Heart left ventricle (tissue), 13 donors: ENCODE results near the gene TPST1.

Experiments
- POLR2A ChIP-seq, 2 donors: fragments of 450-650 bp; IDR thresholded peaks; one replicate each; pipeline ENCODE4 v1.6.1; 2017; ENCODE audit warnings: antibody characterized with exemption in 2 of 2, mild to moderate bottlenecking in 2 of 2, moderate library complexity in 2 of 2
- TF ChIP-seq, protein P1 (sequence below), 12 donors: fragments of 200-600 bp; sonication (generic) in 4 of 12; IDR thresholded peaks; one replicate each; pipeline versions ENCODE4 v1.5.0 to v1.8.0; 2018 to 2022; ENCODE audit warnings: antibody characterized with exemption in 12 of 12, mild to moderate bottlenecking in 5 of 12
- donor health status: ischemic (EF 13 %, LVEDD 7.1; RV severe dilation, severe dysfunction).
- donor health status: DM: no; HTN: yes; CAD: no.
- donor health status: DM: no; HTN: no; CAD: no.
- donor health status: ischemic (EF 25% LVEDD 6.9; RV normal size, moderate dysfunction).
- donor health status: ischemic (EF 25% LVEDD 5.7; RV mildly dilated, moderate dysfunction).
- donor health status: ischemic (EF 35%, LVEDD 5.7; RV mildly dilated, moderate dysfunction).
- donor health status: nonischemic (EF 11% LVEDD 7.7; RV severe dilation, severe dysfunction).
- donor health status: DM: yes; HTN: yes; CAD: no.
- donor health status: PGD.
- donor health status: ischemic (EF 29% LVEDD 5.4; RV normal size, mild dysfunction).
- donor health status: nonischemic (EF 23%, LVEDD 6.1; RV moderate dilation, normal function).

DNA sequence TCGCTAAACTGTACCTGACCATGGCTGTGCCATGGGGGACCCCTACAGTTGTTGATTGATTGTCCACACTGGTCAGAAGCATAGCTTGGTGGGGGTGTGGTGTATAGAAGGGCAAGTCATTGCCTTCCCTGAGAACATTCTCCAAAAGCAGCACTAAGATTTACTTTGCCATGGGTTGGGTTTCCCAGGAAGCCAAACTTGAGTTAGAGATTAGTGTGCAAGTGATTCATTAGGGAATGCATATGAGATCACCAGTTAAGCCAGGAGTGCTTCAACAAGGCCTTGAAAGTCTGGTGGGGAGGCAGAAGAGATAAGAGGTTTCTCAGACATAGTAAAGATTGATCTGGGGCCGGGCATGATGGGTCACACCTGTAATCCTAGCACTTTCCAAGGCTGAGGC is 21.4 kb upstream of the TPST1 start:
- TF ChIP-seq, protein P1, sequence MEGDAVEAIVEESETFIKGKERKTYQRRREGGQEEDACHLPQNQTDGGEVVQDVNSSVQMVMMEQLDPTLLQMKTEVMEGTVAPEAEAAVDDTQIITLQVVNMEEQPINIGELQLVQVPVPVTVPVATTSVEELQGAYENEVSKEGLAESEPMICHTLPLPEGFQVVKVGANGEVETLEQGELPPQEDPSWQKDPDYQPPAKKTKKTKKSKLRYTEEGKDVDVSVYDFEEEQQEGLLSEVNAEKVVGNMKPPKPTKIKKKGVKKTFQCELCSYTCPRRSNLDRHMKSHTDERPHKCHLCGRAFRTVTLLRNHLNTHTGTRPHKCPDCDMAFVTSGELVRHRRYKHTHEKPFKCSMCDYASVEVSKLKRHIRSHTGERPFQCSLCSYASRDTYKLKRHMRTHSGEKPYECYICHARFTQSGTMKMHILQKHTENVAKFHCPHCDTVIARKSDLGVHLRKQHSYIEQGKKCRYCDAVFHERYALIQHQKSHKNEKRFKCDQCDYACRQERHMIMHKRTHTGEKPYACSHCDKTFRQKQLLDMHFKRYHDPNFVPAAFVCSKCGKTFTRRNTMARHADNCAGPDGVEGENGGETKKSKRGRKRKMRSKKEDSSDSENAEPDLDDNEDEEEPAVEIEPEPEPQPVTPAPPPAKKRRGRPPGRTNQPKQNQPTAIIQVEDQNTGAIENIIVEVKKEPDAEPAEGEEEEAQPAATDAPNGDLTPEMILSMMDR (IDR thresholded peaks at IDR 0.05): no peak
- TF ChIP-seq POLR2A (IDR thresholded peaks at IDR 0.05): no peak
